ENCODE results near the gene ADAMTS13.

DNA sequence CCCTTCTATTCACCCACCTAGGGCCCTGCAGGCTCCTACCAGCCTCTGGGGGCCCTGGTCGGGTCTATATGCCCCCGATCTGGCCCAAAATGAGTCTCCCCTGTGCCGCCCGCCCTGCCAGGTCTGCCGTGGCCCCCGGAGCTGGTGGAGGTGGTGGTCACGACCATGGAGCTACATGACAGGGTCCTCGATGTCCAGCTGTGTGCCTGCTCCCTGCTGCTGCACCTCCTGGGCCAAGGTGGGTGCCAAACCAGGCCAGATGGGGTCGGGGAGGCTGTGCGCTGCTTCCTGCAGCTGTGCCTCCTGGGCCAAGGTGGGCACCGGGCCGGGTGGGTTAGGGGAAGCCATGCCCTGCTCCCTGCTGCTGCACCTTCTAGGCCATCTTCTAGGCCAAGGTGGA lies 21.9 kb upstream of the ADAMTS13 start:
- TF ChIP-seq, protein P1, sequence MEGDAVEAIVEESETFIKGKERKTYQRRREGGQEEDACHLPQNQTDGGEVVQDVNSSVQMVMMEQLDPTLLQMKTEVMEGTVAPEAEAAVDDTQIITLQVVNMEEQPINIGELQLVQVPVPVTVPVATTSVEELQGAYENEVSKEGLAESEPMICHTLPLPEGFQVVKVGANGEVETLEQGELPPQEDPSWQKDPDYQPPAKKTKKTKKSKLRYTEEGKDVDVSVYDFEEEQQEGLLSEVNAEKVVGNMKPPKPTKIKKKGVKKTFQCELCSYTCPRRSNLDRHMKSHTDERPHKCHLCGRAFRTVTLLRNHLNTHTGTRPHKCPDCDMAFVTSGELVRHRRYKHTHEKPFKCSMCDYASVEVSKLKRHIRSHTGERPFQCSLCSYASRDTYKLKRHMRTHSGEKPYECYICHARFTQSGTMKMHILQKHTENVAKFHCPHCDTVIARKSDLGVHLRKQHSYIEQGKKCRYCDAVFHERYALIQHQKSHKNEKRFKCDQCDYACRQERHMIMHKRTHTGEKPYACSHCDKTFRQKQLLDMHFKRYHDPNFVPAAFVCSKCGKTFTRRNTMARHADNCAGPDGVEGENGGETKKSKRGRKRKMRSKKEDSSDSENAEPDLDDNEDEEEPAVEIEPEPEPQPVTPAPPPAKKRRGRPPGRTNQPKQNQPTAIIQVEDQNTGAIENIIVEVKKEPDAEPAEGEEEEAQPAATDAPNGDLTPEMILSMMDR (IDR thresholded peaks at IDR 0.05): no peak
- no peak for TF ChIP-seq EP300 (IDR thresholded peaks at IDR 0.05)
